Natural killer cell (primary cell): ENCODE measurements around the gene SYNPO. TPM values are rescaled to one million over a fixed set of nuclear protein-coding genes. Genes with fewer than 3 reads are reported as not detected.

Experiments
- ATAC-seq, 3 donors: fragments of 150-1000 bp in 2 of 3; fragments of 200-7000 bp in 1 of 3; cut with Tn5 transposase; 1 replicate in 1 of 3; 2 replicates in 2 of 3; pipeline ENCODE4 v1.10.0; 2021; ENCODE audit warnings: mild to moderate bottlenecking in 2 of 3, moderate library complexity in 2 of 3
- DNase-seq, 2 donors: peaks; one replicate each; pipeline versions ENCODE4 v3.0.0 to v3.0.0-alpha.2; 2013 to 2021; ENCODE audit warnings: mixed read lengths in 1 of 2
- H3K27ac ChIP-seq: one replicate; pipeline ENCODE4 v1.5.1; 2013; ENCODE audit warnings: mild to moderate bottlenecking, low read length
- H3K27me3 ChIP-seq: one replicate; pipeline ENCODE4 v1.6.1; 2013; ENCODE audit warnings: low read length; ENCODE audit not compliant: control insufficient read depth, insufficient read depth
- H3K36me3 ChIP-seq: one replicate; pipeline ENCODE4 v1.6.1; 2013; ENCODE audit warnings: low read length; ENCODE audit not compliant: control insufficient read depth, insufficient read depth
- H3K4me1 ChIP-seq: one replicate; pipeline ENCODE4 v1.6.1; 2013; ENCODE audit warnings: low read length; ENCODE audit not compliant: control insufficient read depth, insufficient read depth
- H3K4me3 ChIP-seq: one replicate; pipeline ENCODE4 v1.5.1; 2013; ENCODE audit warnings: low read length
- H3K9me3 ChIP-seq: one replicate; pipeline ENCODE4 v1.6.1; 2013; ENCODE audit warnings: low read length; ENCODE audit not compliant: control insufficient read depth, insufficient read depth
- H3K27ac Mint-ChIP-seq, 2 donors: one replicate each; pipeline ENCODE4 v1.8.0; 2022; ENCODE audit warnings: mild to moderate bottlenecking in 2 of 2, mixed read lengths in 2 of 2, moderate library complexity in 1 of 2
- H3K27me3 Mint-ChIP-seq, 2 donors: one replicate each; pipeline ENCODE4 v1.8.0; 2022; ENCODE audit warnings: low read depth in 2 of 2, mixed read lengths in 2 of 2
- H3K36me3 Mint-ChIP-seq: one replicate; pipeline ENCODE4 v1.8.0; 2022; ENCODE audit warnings: mixed read lengths
- H3K4me1 Mint-ChIP-seq, 2 donors: one replicate each; pipeline ENCODE4 v1.8.0; 2022; ENCODE audit warnings: mixed read lengths in 2 of 2
- H3K4me3 Mint-ChIP-seq: one replicate; pipeline ENCODE4 v1.8.0; 2022; ENCODE audit warnings: mild to moderate bottlenecking, moderate library complexity, mixed read lengths
- H3K9me3 Mint-ChIP-seq, 2 donors: one replicate each; pipeline ENCODE4 v1.8.0; 2022; ENCODE audit warnings: mixed read lengths in 2 of 2
- CTCF ChIP-seq: fragments of 200-600 bp; IDR thresholded peaks from one replicate; pipeline ENCODE4 v1.8.0; 2022; ENCODE audit warnings: antibody characterized with exemption
- WGBS: methylation state at CpG from one replicate; pipeline ENCODE4 v1.1.7; 2013; ENCODE audit warnings: missing lambda C conversion rate; ENCODE audit not compliant: insufficient coverage; 5-methylcytosine and 5-hydroxymethylcytosine counted together
- intact Hi-C: fragments of 100-400 bp; cut with micrococcal nuclease; formaldehyde crosslinking; loops from one replicate; pipeline ENCODE4 v1.14.2; 2022
- total RNA-seq, 4 donors: library from RNA; stranded (reverse); fragments of 120-200 nt in 1 of 4; gene quantifications; one replicate each; pipeline versions ENCODE4 v1.2.3 to v1.2.4, GENCODE V29; 2013 to 2022

SYNPO gene
- total RNA-seq, 3 donors from 2014 or later (not counting 1 experiment from before 2014, with no cell fraction given), result 0.16 to 0.48 TPM; not detected in 1

GRCh38 chr5:150618588-150619281 is 21.7 kb upstream of the SYNPO start:
- Mint-ChIP-seq H3K27me3 (peaks cover 4 to 13% of the 10 kb centered on the region in 2 donors), H3K36me3 (no peaks in the 10 kb centered on the region), H3K27ac (no peak overlapping the region), H3K4me1 (peaks cover 0 to under 1% of the 10 kb centered on the region in 2 donors), H3K4me3 (no peak overlapping the region), H3K9me3 (no peaks in the 10 kb centered on the region)
- Histone ChIP-seq H3K27me3 (no peaks in the 10 kb centered on the region), H3K36me3 (no peaks in the 10 kb centered on the region), H3K27ac (no peak overlapping the region), H3K4me3 (no peak overlapping the region), H3K4me1 (peaks cover 2% of the 10 kb centered on the region), H3K9me3 (no peaks in the 10 kb centered on the region)
- intact Hi-C loops, result no loop called here
- WGBS, result 89% methylated on average over 17 of the region's 17 CpGs
- no peak for TF ChIP-seq CTCF
- DNase-seq (no peak), ATAC-seq (no peak)

GRCh38 chr5:150619359-150620230 is 20.9 kb upstream of the SYNPO start:
- no peak for ATAC-seq
- H3K27ac Mint-ChIP-seq, result no peak overlapping the region
- peaks cover 8% of the 10 kb centered on the region in 2 donors for H3K4me1 Mint-ChIP-seq
- H3K9me3 Mint-ChIP-seq, result no peaks in the 10 kb centered on the region
- H3K9me3 ChIP-seq, result no peaks in the 10 kb centered on the region
- no peak for DNase-seq
- H3K27ac ChIP-seq, result no peak overlapping the region
- intact Hi-C loops, result no loop called here
- no peaks in the 10 kb centered on the region for H3K36me3 Mint-ChIP-seq
- no peak for TF ChIP-seq CTCF
- H3K4me3 ChIP-seq, result no peak overlapping the region
- no peak overlapping the region for H3K4me3 Mint-ChIP-seq
- no peaks in the 10 kb centered on the region for H3K27me3 ChIP-seq
- peaks cover 9% of the 10 kb centered on the region for H3K4me1 ChIP-seq
- H3K27me3 Mint-ChIP-seq, result peaks cover 10 to 21% of the 10 kb centered on the region in 2 donors
- H3K36me3 ChIP-seq, result no peaks in the 10 kb centered on the region
- WGBS, result 84% methylated on average over 23 of the region's 24 CpGs

GRCh38 chr5:150621301-150621700 is 19.2 kb upstream of the SYNPO start:
- H3K27ac Mint-ChIP-seq, result no peak overlapping the region
- intact Hi-C loops, result no loop called here
- ATAC-seq, result no peak

More at GRCh38 chr5:150621301-150621700, 19.2 kb upstream of the SYNPO start:
- no peak for TF ChIP-seq CTCF
- Mint-ChIP-seq H3K4me1 (peaks cover 8% of the 10 kb centered on the region in 2 donors), H3K27me3 (peaks cover 12 to 19% of the 10 kb centered on the region in 2 donors), H3K36me3 (no peaks in the 10 kb centered on the region), H3K9me3 (no peaks in the 10 kb centered on the region), H3K4me3 (no peak overlapping the region)
- no peak for DNase-seq
- Histone ChIP-seq H3K4me3 (no peak overlapping the region), H3K27ac (no peak overlapping the region), H3K9me3 (no peaks in the 10 kb centered on the region), H3K4me1 (peaks cover 14% of the 10 kb centered on the region), H3K27me3 (peaks cover 10% of the 10 kb centered on the region), H3K36me3 (no peaks in the 10 kb centered on the region)
- 78% methylated on average over 4 of the region's 5 CpGs for WGBS
